ENCODE data around the gene HHLA2.

The HHLA2 gene

DNA sequence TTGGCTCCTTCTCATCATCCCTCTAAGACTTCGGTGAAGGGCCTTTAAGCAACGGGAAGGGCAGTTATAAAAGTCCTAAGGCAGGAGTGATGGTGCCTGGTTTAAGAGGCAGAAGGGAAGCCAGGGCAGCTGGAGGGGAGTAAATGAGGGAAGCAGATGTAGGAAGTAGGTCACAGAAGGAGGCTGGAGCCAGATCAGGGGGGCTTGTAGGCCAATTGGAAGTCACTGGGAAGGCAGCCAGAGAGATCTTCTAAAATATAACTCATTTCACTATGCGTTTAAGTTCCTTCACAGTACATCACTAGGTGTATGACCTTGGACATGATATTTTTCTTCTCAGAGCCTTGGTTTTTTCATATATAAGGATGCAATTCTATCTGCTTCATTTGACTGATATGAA is 119.3 kb downstream of the HHLA2 start:
- no peak for DNase-seq (ENCODE audit: low read depth)
- TF ChIP-seq, protein P1, sequence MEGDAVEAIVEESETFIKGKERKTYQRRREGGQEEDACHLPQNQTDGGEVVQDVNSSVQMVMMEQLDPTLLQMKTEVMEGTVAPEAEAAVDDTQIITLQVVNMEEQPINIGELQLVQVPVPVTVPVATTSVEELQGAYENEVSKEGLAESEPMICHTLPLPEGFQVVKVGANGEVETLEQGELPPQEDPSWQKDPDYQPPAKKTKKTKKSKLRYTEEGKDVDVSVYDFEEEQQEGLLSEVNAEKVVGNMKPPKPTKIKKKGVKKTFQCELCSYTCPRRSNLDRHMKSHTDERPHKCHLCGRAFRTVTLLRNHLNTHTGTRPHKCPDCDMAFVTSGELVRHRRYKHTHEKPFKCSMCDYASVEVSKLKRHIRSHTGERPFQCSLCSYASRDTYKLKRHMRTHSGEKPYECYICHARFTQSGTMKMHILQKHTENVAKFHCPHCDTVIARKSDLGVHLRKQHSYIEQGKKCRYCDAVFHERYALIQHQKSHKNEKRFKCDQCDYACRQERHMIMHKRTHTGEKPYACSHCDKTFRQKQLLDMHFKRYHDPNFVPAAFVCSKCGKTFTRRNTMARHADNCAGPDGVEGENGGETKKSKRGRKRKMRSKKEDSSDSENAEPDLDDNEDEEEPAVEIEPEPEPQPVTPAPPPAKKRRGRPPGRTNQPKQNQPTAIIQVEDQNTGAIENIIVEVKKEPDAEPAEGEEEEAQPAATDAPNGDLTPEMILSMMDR (IDR thresholded peaks at IDR 0.05; ENCODE audit: low read depth, low read length, missing control alignments): no peak
- H3K4me3 ChIP-seq (ENCODE audit: low read depth, low read length): no peak overlapping the region

DNA sequence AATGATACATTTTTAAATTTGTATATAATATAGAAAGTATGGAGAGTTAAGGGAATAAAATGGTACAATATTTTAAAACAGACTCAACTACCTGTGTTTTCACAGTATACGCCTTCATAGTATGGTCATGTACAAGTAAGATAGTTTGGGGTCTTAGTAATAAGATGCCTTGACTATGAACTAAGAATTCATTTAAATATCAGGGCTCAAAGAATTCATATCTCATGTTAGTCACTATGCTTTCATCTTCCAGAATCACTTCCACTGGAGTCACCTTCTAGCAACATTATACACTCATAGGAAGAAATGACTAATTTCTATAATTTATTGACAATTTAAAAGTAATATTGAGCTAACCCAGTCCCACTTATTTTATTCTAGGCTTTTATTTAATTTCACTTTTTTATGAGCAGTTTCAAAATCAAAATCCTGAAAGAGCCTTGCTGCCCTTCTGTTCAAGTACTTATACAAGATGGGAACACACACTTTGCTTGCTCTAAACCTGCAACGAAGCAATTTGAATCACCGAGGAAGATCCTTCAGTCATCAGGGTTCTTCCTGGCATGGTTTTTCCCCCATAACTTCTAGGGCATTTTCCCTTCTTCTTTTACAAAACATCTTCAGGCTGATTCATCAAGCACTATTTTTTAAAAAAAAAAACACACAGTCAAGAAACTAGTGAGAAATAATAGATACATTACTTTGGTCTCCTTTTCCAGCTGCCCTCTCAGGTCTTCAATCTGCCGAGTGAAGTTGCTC is 119.9 kb downstream of the HHLA2 start:
- TF ChIP-seq, protein P1 (IDR thresholded peaks at IDR 0.05; ENCODE audit: low read depth, low read length, missing control alignments): no peak
- no peak for DNase-seq (ENCODE audit: low read depth)
- no peak overlapping the region for H3K4me3 ChIP-seq (ENCODE audit: low read depth, low read length)

DNA sequence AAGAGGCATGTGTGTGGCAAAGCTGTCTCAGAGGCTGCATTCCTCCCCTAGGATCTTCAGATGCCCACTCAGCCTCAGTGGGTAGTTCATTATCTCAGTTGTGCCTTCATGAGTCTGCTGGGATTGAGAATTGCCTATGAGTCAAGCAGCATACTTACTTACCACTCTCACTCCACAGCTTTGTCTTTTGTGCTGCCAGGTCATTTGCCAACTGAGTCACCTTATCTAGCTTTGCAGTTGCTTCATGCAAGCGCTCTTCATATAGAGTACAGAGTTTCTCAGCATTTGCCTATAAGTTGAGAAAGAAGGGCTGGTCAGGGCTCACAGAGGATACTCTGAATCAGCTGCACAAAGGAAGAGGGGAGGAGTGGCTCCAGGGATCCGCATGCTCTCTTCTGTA is 124.6 kb downstream of the HHLA2 start:
- no peak overlapping the region for H3K4me3 ChIP-seq (ENCODE audit: low read depth, low read length)
- no peak for DNase-seq (ENCODE audit: low read depth)
- TF ChIP-seq, protein P1 (IDR thresholded peaks at IDR 0.05; ENCODE audit: low read depth, low read length, missing control alignments): no peak
